ENCODE measurements around the gene GARNL3. TPM values are rescaled to one million over a fixed set of nuclear protein-coding genes. Genes with fewer than 3 reads are reported as not detected.
A peak's percentile ranks its signal among the peaks of the same experiment; 100 is the strongest.

GARNL3 gene
- total RNA-seq, 1 experiment from 2014 or later: 6.1 TPM

DNA sequence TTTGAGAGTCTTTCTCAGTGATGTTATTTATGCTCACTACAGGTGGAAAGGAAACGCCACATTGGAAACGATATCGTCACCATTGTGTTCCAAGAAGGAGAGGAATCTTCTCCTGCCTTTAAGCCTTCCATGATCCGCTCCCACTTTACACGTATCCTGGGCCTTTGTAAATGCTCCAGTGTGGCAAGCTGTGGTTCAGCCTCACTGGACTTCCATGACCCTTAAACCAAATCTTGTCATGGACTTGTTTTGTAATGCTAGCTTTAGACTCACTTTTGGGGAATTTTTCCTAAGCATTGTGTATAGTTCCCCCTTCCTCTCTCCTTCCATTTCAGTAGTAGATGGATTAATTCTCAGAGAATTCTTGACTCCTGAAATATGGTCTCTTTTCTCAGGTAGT, 71.5 kb downstream of the GARNL3 start:
- H3K27ac Mint-ChIP-seq (ENCODE audit: low read depth, unreplicated experiment): peak overlapping the region; percentile 13
- H3K4me3 Mint-ChIP-seq (ENCODE audit: unreplicated experiment): no peak overlapping the region
- no peaks in the 10 kb centered on the region for H3K36me3 Mint-ChIP-seq (ENCODE audit: insufficient read depth, unreplicated experiment)
- no peaks in the 10 kb centered on the region for H3K9me3 Mint-ChIP-seq (ENCODE audit: unreplicated experiment)
- no TSS peak for BruUV-seq (replicated peaks)
- no peak for DNase-seq (ENCODE audit: unreplicated experiment)
- CTCF ChIA-PET: interaction anchor here (0.6 to 1.0 kb wide), 2 partner anchors 17 to 122 kb away, joined by 3 read pairs; no protein-coding TSS in a partner anchor
- peaks cover 50% of the 10 kb centered on the region for H3K4me1 Mint-ChIP-seq (ENCODE audit: insufficient read depth, unreplicated experiment)
- TF ChIP-seq CTCF (IDR thresholded peaks at IDR 0.05; ENCODE audit: unreplicated experiment): no peak
- intact Hi-C loops (cut with micrococcal nuclease): no loop called here
- no peaks in the 10 kb centered on the region for H3K27me3 Mint-ChIP-seq (ENCODE audit: insufficient read depth, unreplicated experiment)
- POLR2A ChIA-PET: interaction anchor here (0.8 to 1.4 kb wide), 4 partner anchors 27 to 87 kb away, joined by 3 to 4 read pairs (median 4); no protein-coding TSS in a partner anchor

DNA sequence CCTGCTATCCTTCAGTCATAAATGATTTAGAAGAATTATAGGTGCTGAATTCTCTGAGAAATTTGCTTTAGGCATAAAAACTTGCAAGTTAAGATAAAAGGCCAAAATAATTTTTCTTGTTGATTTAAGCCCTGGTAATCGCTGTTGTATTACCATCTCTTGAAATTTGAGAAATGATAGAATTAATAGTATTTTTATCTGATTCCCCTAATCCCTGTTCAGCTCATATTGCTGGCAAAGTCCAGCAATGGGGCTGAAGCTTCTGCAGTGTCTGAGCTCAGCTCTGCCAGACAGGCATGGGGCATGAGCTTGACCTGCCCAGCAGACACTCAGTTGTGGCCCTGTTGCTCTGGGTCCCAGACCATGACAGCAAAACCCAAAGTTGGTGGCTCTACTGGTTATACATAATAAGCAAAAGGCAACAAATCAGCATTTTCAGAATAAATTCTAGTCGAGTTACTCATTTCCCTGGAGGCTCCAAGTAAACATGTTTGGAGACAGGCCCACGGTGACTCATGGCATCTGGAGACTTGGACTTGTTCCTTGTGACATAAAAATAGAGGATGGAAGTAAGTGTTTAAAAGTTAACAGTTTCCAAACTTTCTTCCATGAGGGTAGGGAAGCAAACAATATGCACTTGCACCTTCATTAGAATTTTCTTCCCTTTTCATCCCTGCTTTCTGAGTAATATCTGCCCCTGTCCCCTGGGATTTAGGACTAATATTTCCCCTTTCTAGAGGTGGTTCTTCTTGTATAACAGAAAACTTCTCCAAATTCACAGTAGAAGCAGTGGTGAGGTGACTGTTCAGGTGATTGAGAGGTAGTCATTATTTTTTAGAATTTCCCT, 72.2 kb downstream of the GARNL3 start:
- POLR2A ChIA-PET: interaction anchor here (0.8 to 1.4 kb wide), 5 partner anchors 27 to 87 kb away, joined by 3 to 8 read pairs (median 4); no protein-coding TSS in a partner anchor
- no peak overlapping the region for H3K4me3 Mint-ChIP-seq (ENCODE audit: unreplicated experiment)
- peak overlapping the region; percentile 13 for H3K27ac Mint-ChIP-seq (ENCODE audit: low read depth, unreplicated experiment)
- TF ChIP-seq CTCF (IDR thresholded peaks at IDR 0.05; ENCODE audit: unreplicated experiment): no peak
- H3K36me3 Mint-ChIP-seq (ENCODE audit: insufficient read depth, unreplicated experiment): no peaks in the 10 kb centered on the region
- BruUV-seq (replicated peaks): no TSS peak
- intact Hi-C loops (cut with micrococcal nuclease): no loop called here
- H3K9me3 Mint-ChIP-seq (ENCODE audit: unreplicated experiment): no peaks in the 10 kb centered on the region
- peaks cover 51% of the 10 kb centered on the region for H3K4me1 Mint-ChIP-seq (ENCODE audit: insufficient read depth, unreplicated experiment)
- CTCF ChIA-PET: interaction anchor here (0.7 to 1.0 kb wide), 2 partner anchors 24 to 122 kb away, joined by 3 to 4 read pairs; no protein-coding TSS in a partner anchor
- peak; percentile 93 for DNase-seq (ENCODE audit: unreplicated experiment)
- H3K27me3 Mint-ChIP-seq (ENCODE audit: insufficient read depth, unreplicated experiment): no peaks in the 10 kb centered on the region

DNA sequence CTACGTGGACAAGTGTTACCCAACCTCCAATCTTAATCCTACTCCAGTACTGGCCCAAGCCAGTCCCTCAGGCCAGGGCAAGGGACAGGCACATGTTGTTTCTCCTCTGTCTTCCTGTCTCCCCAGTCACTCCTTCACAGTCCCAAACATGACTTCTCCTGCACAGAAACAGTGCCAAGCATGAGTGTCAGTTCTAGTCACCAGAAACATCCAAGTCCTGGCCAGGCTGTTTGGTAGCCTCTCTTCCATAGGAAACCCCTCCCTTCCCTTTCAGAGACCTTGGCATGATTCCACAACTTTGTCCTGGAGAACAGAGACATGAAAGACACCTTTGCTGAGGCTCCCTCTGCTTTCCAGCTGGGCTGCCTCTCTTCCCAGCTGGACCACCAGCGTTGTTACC, 76.1 kb downstream of the GARNL3 start:
- intact Hi-C loops (cut with micrococcal nuclease): no loop called here
- ChIA-PET POLR2A (interaction anchor here (0.6 kb wide), 1 partner anchor 31 kb away, joined by 3 read pairs; no protein-coding TSS in a partner anchor), CTCF (no interaction called here)
- Mint-ChIP-seq H3K27me3 (ENCODE audit: insufficient read depth, unreplicated experiment) (no peaks in the 10 kb centered on the region), H3K27ac (ENCODE audit: low read depth, unreplicated experiment) (no peak overlapping the region), H3K4me3 (ENCODE audit: unreplicated experiment) (no peak overlapping the region), H3K9me3 (ENCODE audit: unreplicated experiment) (no peaks in the 10 kb centered on the region), H3K4me1 (ENCODE audit: insufficient read depth, unreplicated experiment) (peaks cover 32% of the 10 kb centered on the region), H3K36me3 (ENCODE audit: insufficient read depth, unreplicated experiment) (no peaks in the 10 kb centered on the region)
- peak; percentile 41 for DNase-seq (ENCODE audit: unreplicated experiment)
- no TSS peak for BruUV-seq (replicated peaks)
- no peak for TF ChIP-seq CTCF (IDR thresholded peaks at IDR 0.05; ENCODE audit: unreplicated experiment)

GRCh38 chr9:127341152-127341551, 76.6 kb downstream of the GARNL3 start:
- H3K4me1 Mint-ChIP-seq (ENCODE audit: insufficient read depth, unreplicated experiment): peaks cover 27% of the 10 kb centered on the region

More at GRCh38 chr9:127341152-127341551, 76.6 kb downstream of the GARNL3 start:
- no peak for DNase-seq (ENCODE audit: unreplicated experiment)
- no peak overlapping the region for H3K27ac Mint-ChIP-seq (ENCODE audit: low read depth, unreplicated experiment)
- H3K4me3 Mint-ChIP-seq (ENCODE audit: unreplicated experiment): no peak overlapping the region
- no peaks in the 10 kb centered on the region for H3K9me3 Mint-ChIP-seq (ENCODE audit: unreplicated experiment)
- intact Hi-C loops (cut with micrococcal nuclease): no loop called here
- no peaks in the 10 kb centered on the region for H3K27me3 Mint-ChIP-seq (ENCODE audit: insufficient read depth, unreplicated experiment)
- no peak for TF ChIP-seq CTCF (IDR thresholded peaks at IDR 0.05; ENCODE audit: unreplicated experiment)
- no TSS peak for BruUV-seq (replicated peaks)
- ChIA-PET POLR2A (interaction anchor here (0.6 kb wide), 1 partner anchor 32 kb away, joined by 3 read pairs; no protein-coding TSS in a partner anchor), CTCF (no interaction called here)
- H3K36me3 Mint-ChIP-seq (ENCODE audit: insufficient read depth, unreplicated experiment): no peaks in the 10 kb centered on the region

All from MCF 10A (cell line).